H1 (cell line): Measurements from ENCODE around the gene WNT7A.

Source experiments
- BRCA1 ChIP-seq: IDR thresholded peaks from 2 replicates; pipeline ENCODE4 v1.6.1; 2012; ENCODE audit warnings: low read depth, low read length, improper control_type of control experiment
- CBX5 ChIP-seq: fragments of 300-800, 300-1000 bp; sonication (generic); IDR thresholded peaks from 2 replicates; pipeline ENCODE4 v1.7.1; 2016; ENCODE audit warnings: antibody characterized with exemption, low read length, low read depth
- CEBPB ChIP-seq: IDR thresholded peaks from 2 replicates; pipeline ENCODE4 v1.6.1; 2012; ENCODE audit warnings: low read depth, low read length
- CTBP2 ChIP-seq: IDR thresholded peaks from 2 replicates; pipeline ENCODE4 v1.7.0; 2011; ENCODE audit warnings: borderline replicate concordance, mild to moderate bottlenecking, moderate library complexity, mixed read lengths, low read length; ENCODE audit not compliant: insufficient read depth, insufficient read length
- EGR1 ChIP-seq: IDR thresholded peaks from 2 replicates; pipeline ENCODE4 v1.6.1; 2011; ENCODE audit warnings: low read depth, low read length, borderline replicate concordance
- EP300 ChIP-seq, 2 experiments: IDR thresholded peaks; 1 replicate in 1 of 2; 2 replicates in 1 of 2; pipeline ENCODE4 v1.6.1; 2011 to 2012; ENCODE audit warnings: low read depth in 2 of 2, low read length in 2 of 2, mild to moderate bottlenecking in 2 of 2, borderline replicate concordance in 1 of 2, inconsistent platforms in 1 of 2, moderate library complexity in 1 of 2
- EZH2 ChIP-seq: fragments of 200-600 bp; sonication (generic); IDR thresholded peaks from 2 replicates; pipeline ENCODE4 v1.7.1; 2012; ENCODE audit warnings: low read depth, mild to moderate bottlenecking, moderate library complexity, low read length, inconsistent platforms; ENCODE audit not compliant: severe bottlenecking
- POLR2A ChIP-seq, 2 experiments: IDR thresholded peaks; 1 replicate in 1 of 2; 2 replicates in 1 of 2; pipeline ENCODE4 v1.6.1; 2011; ENCODE audit warnings: low read depth in 2 of 2, low read length in 2 of 2, mild to moderate bottlenecking in 2 of 2; ENCODE audit errors: control extremely low read depth in 1 of 2
- POLR2AphosphoS5 ChIP-seq: IDR thresholded peaks from 2 replicates; pipeline ENCODE4 v1.6.1; 2011; ENCODE audit warnings: low read depth, low read length
- RFX5 ChIP-seq: IDR thresholded peaks from 2 replicates; pipeline ENCODE4 v1.6.1; 2011; ENCODE audit warnings: low read depth, low read length, improper control_type of control experiment, borderline replicate concordance
- SP1 ChIP-seq: IDR thresholded peaks from 2 replicates; pipeline ENCODE4 v1.6.1; 2011; ENCODE audit warnings: low read depth, low read length
- SP2 ChIP-seq: IDR thresholded peaks from 2 replicates; pipeline ENCODE4 v1.6.1; 2012; ENCODE audit warnings: mild to moderate bottlenecking, low read length, inconsistent platforms
- SP4 ChIP-seq: IDR thresholded peaks from 2 replicates; pipeline ENCODE4 v1.6.1; 2012; ENCODE audit warnings: low read length, inconsistent platforms
- TF ChIP-seq, protein P1 (sequence below), 3 experiments: IDR thresholded peaks; 1 replicate in 2 of 3; 2 replicates in 1 of 3; pipeline versions ENCODE4 v1.5.1 to v1.6.1; 2011; ENCODE audit warnings: low read length in 3 of 3, mild to moderate bottlenecking in 3 of 3, inconsistent platforms in 2 of 3, low read depth in 1 of 3, moderate library complexity in 1 of 3; ENCODE audit not compliant: insufficient read depth in 1 of 3; ENCODE audit errors: control extremely low read depth in 1 of 3

DNA sequence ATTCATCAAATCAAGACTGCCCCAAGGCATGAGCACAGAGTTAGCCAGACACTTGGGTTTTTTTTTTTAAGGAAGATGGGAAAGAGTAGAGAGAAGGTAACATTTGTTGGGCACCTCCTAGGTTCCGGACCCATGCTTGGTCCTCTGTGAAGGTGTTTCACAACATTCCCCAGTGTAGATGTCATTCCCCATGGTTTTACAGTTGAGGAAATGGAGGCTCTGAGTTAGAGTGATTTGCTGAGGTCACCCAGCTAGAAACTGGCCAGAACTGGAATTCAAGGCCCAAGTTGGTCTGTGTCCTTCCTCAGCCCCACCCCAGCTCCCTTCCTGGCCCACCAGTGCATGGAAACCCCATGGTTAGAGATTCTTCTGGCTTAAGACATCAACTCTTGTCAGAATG is 19.9 kb downstream of the WNT7A start:
- no peak for TF ChIP-seq CEBPB
- TF ChIP-seq EZH2 = no peak
- TF ChIP-seq EP300 (IDR thresholded peaks at IDR 0.05; ENCODE audit: borderline replicate concordance in 1 of 2, low read depth in 2 of 2, low read length in 2 of 2) = no peak
- no peak for TF ChIP-seq EGR1
- TF ChIP-seq, protein P1, sequence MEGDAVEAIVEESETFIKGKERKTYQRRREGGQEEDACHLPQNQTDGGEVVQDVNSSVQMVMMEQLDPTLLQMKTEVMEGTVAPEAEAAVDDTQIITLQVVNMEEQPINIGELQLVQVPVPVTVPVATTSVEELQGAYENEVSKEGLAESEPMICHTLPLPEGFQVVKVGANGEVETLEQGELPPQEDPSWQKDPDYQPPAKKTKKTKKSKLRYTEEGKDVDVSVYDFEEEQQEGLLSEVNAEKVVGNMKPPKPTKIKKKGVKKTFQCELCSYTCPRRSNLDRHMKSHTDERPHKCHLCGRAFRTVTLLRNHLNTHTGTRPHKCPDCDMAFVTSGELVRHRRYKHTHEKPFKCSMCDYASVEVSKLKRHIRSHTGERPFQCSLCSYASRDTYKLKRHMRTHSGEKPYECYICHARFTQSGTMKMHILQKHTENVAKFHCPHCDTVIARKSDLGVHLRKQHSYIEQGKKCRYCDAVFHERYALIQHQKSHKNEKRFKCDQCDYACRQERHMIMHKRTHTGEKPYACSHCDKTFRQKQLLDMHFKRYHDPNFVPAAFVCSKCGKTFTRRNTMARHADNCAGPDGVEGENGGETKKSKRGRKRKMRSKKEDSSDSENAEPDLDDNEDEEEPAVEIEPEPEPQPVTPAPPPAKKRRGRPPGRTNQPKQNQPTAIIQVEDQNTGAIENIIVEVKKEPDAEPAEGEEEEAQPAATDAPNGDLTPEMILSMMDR (IDR thresholded peaks at IDR 0.05; ENCODE audit: control extremely low read depth in 1 of 3, insufficient read depth in 1 of 3, low read depth in 1 of 3, low read length in 3 of 3) = no peak
- no peak for TF ChIP-seq SP1
- TF ChIP-seq POLR2A (IDR thresholded peaks at IDR 0.05; ENCODE audit: control extremely low read depth in 1 of 2, low read depth in 2 of 2, low read length in 2 of 2) = no peak
- TF ChIP-seq SP2 = no peak
- TF ChIP-seq POLR2AphosphoS5 = no peak
- no peak for TF ChIP-seq SP4
- TF ChIP-seq BRCA1 = no peak
- no peak for TF ChIP-seq CBX5
- TF ChIP-seq RFX5 = no peak
- TF ChIP-seq CTBP2 = no peak
